ENCODE measurements around the gene RNFT2.
"Not testable (repeated sequence)": the region's sequence is repeated elsewhere in the genome, so short reads cannot be mapped to it uniquely, and the experiment has no call there.

The RNFT2 gene

GRCh38 chr12:116710370-116711150, 27.6 kb upstream of the RNFT2 start:
- no peak for DNase-seq (ENCODE audit: low read depth in 2 of 2)

GRCh38 chr12:116712458-116713303, 25.4 kb upstream of the RNFT2 start:
- no peak for DNase-seq (ENCODE audit: low read depth in 2 of 2)

DNA sequence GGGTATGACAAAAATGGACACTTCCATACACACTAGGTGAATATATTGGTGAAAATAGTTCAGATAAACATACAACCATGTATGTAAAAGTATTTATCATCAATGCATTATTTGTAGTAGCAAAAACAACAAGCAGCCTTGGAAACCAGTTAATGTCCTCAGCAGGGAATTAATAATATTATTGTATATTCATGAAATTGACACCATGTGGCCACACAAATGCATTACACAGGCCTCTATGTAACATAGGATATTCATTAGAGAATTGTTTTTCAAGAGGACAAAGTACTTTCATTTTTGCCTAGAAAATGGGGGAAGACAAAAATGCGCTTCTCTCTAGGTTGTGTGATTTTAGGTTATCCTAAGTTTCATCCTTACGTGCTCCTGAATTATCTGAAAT, 24.6 kb upstream of the RNFT2 start:
- DNase-seq (ENCODE audit: low read depth in 2 of 2), result no peak

DNA sequence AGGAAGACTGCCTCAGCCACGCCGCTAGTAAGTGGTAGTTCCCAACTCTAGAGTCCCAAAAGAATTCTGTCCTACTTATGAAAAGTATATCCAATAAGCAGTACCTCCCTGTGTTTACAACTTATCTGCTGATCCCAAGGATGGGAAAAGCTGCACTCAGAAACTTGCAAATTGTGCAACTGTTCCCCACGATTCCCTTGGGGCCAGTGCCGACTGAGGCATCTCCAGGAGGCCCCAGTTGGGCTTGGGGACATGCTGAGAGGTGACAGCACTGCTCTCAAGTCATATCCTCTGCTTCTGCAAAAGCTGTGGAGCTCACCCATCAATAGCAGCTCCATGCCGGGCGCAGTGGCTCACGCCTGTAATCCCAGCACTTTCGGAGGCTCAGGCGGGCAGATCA, 23.9 kb upstream of the RNFT2 start:
- no peak for DNase-seq (ENCODE audit: low read depth in 2 of 2)

DNA sequence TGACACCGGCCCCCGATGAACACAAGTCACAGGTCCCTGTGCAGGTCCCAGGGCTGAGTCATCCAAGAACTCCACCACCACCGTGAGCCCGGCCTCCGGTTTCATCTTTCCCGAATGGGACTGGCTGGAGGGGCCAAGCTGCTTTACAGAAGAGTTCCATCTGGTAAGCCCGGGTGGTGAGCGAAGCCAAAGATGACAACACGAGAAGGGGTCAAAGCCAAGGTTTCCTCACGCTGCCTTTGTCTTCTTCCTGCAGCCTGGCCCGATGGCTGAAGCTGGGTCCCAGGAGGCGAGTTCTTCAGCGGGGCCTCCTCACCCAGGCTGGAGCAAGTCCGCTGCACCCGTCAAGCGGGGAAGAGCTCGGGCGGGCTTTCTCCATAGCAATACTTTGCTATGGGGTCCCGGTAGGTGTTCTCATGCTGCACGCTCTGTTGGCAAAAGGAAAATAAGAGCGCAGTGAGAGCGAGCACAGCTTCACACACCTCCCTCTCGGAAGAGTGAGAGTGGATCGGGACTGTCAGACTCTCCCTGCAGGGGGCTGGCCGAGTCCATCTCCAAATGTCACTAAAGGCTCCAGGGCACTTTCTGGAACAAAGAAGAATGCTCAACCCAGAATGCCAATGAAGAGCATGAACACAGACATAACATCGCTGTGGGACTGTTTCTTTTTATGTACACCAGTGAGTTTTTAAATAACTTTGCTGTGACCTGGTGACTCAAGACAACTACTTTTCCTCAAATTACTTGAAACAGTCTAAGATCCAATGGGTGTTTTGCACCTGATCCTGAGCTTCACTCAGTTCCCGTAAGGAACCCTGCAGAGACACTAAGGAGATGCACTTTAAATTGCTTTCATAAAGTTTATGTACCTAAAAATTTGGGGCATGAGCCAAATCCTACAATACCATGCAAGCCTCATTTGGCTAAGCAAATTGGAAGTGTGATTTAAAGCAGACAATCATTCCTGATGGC, 20.4 kb upstream of the RNFT2 start:
- no peak for DNase-seq (ENCODE audit: low read depth in 2 of 2)

GRCh38 chr12:116718655-116719454, 19.3 kb upstream of the RNFT2 start:
- no peak for DNase-seq (ENCODE audit: low read depth in 2 of 2)

GRCh38 chr12:116719731-116720528, 18.2 kb upstream of the RNFT2 start:
- DNase-seq (ENCODE audit: low read depth in 2 of 2), result no peak

GRCh38 chr12:116722245-116722644, 15.9 kb upstream of the RNFT2 start:
- DNase-seq (ENCODE audit: low read depth in 2 of 2), result no peak

- no peak for DNase-seq (ENCODE audit: low read depth in 2 of 2)
Observed at GRCh38 chr12:116726694-116727093, 11.4 kb upstream of the RNFT2 start.

DNA sequence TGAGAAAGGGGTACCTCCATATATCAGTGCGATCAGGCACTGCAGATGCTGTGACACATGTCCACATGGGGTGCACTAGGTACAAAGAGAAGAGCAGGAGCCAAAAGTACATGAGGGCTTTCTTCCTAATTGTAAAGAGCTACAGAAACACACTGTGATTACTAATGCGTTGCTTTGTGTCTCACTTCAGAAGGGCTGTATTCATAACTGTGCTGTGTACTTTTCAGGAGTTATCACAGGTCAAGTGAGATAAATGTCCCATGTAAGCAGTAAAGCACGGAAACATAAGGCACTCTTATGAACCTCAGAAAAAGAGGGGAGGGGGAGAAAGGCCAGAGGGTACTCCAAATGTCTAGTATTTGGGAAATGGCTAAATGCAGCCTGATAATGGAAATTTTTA, 10.9 kb upstream of the RNFT2 start:
- no peak for DNase-seq (ENCODE audit: low read depth in 2 of 2)

GRCh38 chr12:116727891-116728290, 10.2 kb upstream of the RNFT2 start:
- no peak for DNase-seq (ENCODE audit: low read depth in 2 of 2)

- no peak for DNase-seq (ENCODE audit: low read depth in 2 of 2)
Observed at GRCh38 chr12:116731801-116732200, 6.3 kb upstream of the RNFT2 start.

DNA sequence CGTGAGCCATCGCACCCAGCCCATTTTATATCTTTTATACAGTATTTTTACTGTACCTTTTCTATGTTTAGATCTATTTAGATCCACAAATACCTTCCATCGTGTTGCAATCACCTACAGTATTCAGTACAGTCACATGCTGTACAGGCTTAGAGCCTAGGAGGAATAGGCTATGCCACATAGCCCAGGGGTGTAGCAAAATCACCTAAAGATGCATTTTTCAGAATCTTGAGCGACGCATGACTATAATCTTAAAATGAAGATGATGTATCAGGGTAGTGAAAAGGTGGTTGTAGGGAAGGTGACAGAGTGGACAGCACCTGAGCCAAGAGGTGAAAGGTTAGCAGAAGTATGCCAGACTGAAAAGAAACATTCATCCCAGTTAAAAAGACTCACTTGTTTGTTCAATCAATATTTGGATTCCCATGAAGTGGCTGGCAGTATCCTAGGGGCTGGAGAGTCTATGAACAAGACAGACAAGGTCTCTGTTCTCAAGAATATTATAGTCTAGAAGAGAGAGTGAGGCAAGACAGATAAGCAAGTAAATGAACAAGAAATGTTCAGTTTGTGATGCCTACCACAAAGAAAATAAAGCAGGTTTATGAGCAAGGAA, 3.9 kb upstream of the RNFT2 start:
- no peak for DNase-seq (ENCODE audit: low read depth in 2 of 2)

- no peak for DNase-seq (ENCODE audit: low read depth in 2 of 2)
Observed at GRCh38 chr12:116735084-116735483, 3.0 kb upstream of the RNFT2 start.

DNA sequence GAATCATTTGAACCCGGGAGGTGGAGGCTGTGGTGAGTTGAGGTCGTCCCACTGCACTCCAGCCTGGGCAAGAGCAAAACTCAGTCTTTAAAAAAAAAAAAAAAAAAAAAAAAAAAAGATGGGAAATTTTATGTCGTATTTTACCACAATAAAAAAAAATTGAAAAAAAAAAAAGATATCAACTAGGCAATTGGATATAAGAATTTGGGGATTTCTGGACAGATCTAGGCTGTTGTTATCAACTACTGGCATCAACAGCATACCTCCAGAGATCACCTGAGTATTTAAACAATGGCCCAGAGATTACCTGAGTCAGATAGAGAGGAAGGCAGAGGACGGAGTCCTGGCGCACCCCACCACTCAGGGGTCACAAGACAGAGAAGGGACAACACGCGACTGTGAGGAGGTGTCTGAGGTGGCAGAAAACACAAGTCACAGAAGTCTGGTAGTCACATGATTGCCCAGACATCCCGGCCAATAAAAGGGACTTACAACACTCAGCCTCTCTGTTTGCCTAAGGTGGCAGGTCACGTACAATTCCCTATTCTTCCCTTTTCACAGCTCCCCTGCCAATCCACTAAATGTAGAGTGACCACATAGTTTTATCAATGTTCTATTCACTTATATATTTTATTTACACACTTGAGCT, 2.0 kb upstream of the RNFT2 start:
- DNase-seq (ENCODE audit: low read depth in 2 of 2), result no peak

GRCh38 chr12:116736962-116737773, 947 bp upstream of the RNFT2 start:
- DNase-seq (ENCODE audit: low read depth in 2 of 2), result no peak

DNA sequence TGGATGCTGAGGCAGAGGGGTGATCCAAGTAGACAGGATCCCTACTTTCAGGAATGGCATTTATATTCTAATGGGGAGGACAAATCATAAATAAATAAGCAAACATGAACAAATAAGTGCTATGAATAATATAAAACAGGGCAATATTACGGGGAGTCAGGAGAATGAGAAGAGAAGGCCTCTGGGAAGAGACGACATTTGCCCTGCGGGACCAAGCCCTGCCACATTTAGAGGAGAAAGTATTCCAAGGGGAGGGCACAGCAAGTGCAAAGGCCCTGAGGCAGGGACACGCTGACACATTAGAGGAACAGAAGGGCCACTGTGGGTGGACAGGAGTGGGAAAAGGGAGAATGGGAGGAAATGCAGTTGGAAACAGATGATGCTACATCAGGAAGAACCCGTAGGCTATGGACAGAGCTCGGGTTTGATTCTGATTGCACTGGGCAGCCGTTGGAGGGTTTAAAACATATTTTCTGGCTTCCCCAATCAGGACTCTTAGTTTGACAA, 1.3 kb downstream of the RNFT2 start:
- no peak for DNase-seq (ENCODE audit: low read depth in 2 of 2)

- DNase-seq (ENCODE audit: low read depth in 2 of 2), result not testable (repeated sequence)
Observed at GRCh38 chr12:116742787-116743186, 4.7 kb downstream of the RNFT2 start.

Measured in stimulated activated CD8-positive, alpha-beta memory T cell treated with anti-CD3 and anti-CD28 coated beads, Interleukin-15, amount 100 ng/mL, for 4 hours (primary cell).